NCI-H524 treated with DMSO at 0.1 percent for 48 hours (cell line): Measurements from ENCODE around the gene IKBKE.

ENCODE experiments used
- DNase-seq: peaks from one replicate; lab custom pipeline; 2025; lab: John Stamatoyannopoulos, UW

IKBKE gene

GRCh38 chr1:206496131-206496793 lies 26.0 kb downstream of the IKBKE start:
- no peak for DNase-seq

GRCh38 chr1:206497363-206497762 lies 27.1 kb downstream of the IKBKE start:
- no peak for DNase-seq

GRCh38 chr1:206497774-206498173 lies 27.5 kb downstream of the IKBKE start:
- no peak for DNase-seq

- no peak for DNase-seq
Measured at GRCh38 chr1:206498685-206499084, 28.4 kb downstream of the IKBKE start.

GRCh38 chr1:206500046-206500445 lies 29.8 kb downstream of the IKBKE start:
- DNase-seq: no peak

GRCh38 chr1:206501881-206502280 lies 31.6 kb downstream of the IKBKE start:
- no peak for DNase-seq

GRCh38 chr1:206502403-206502802 lies 32.1 kb downstream of the IKBKE start:
- no peak for DNase-seq

GRCh38 chr1:206502812-206503211 lies 32.5 kb downstream of the IKBKE start:
- DNase-seq: no peak

- DNase-seq: no peak
Measured at GRCh38 chr1:206503591-206504362, 33.5 kb downstream of the IKBKE start.

- DNase-seq: no peak
Measured at GRCh38 chr1:206504363-206504713, 34.1 kb downstream of the IKBKE start.

- DNase-seq: no peak
Measured at GRCh38 chr1:206505702-206506355, 35.6 kb downstream of the IKBKE start.

- no peak for DNase-seq
Measured at GRCh38 chr1:206506405-206507283, 36.4 kb downstream of the IKBKE start.

GRCh38 chr1:206507284-206508129 lies 37.2 kb downstream of the IKBKE start, which contains the start of gene RASSF5:
TSS of gene RASSF5 (plus strand) at chr1:206507531. CDS start at chr1:206507603, 72 bp downstream.
- DNase-seq: no peak

GRCh38 chr1:206508130-206508889 lies 38.0 kb downstream of the IKBKE start:
- no peak for DNase-seq

GRCh38 chr1:206508956-206509355 lies 38.7 kb downstream of the IKBKE start:
- no peak for DNase-seq

- no peak for DNase-seq
Measured at GRCh38 chr1:206509612-206510257, 39.5 kb downstream of the IKBKE start.

- DNase-seq: no peak
Measured at GRCh38 chr1:206510371-206510770, 40.1 kb downstream of the IKBKE start.

- DNase-seq: no peak
Measured at GRCh38 chr1:206511362-206512057, 41.2 kb downstream of the IKBKE start.
